Stimulated activated CD4-positive, alpha-beta T cell treated with anti-CD3 and anti-CD28 coated beads, Interleukin-2, amount 100 ng/mL, for 24 hours (primary cell): ENCODE measurements around the gene DLEU7.

Experiments
- DNase-seq, 2 donors: peaks; one replicate each; pipeline ENCODE4 v3.0.0-alpha.2; 2020

DLEU7 gene

GRCh38 chr13:50842251-50842989 is 1.1 kb downstream of the DLEU7 start:
- DNase-seq: no peak

- DNase-seq: no peak
Measured at GRCh38 chr13:50841786-50842185, 1.7 kb downstream of the DLEU7 start.

GRCh38 chr13:50840284-50840683 is 3.2 kb downstream of the DLEU7 start:
- no peak for DNase-seq

GRCh38 chr13:50839828-50840227 is 3.7 kb downstream of the DLEU7 start:
- DNase-seq: no peak

- no peak for DNase-seq
Measured at GRCh38 chr13:50838701-50839100, 4.8 kb downstream of the DLEU7 start.

- DNase-seq: no peak
Measured at GRCh38 chr13:50838031-50838430, 5.5 kb downstream of the DLEU7 start.

- DNase-seq: no peak
Measured at GRCh38 chr13:50831512-50831911, 12.0 kb downstream of the DLEU7 start.

- no peak for DNase-seq
Measured at GRCh38 chr13:50829896-50830295, 13.6 kb downstream of the DLEU7 start.

- DNase-seq: no peak
Measured at GRCh38 chr13:50829226-50829625, 14.3 kb downstream of the DLEU7 start.

GRCh38 chr13:50826035-50826434 is 17.5 kb downstream of the DLEU7 start:
- no peak for DNase-seq

- DNase-seq: no peak
Measured at GRCh38 chr13:50812242-50812641, 31.2 kb downstream of the DLEU7 start.

GRCh38 chr13:50810998-50811397 is 32.5 kb downstream of the DLEU7 start:
- DNase-seq: no peak

GRCh38 chr13:50810468-50810867 is 33.0 kb downstream of the DLEU7 start:
- DNase-seq: no peak

- DNase-seq: no peak
Measured at GRCh38 chr13:50809133-50810090, 34.1 kb downstream of the DLEU7 start.

GRCh38 chr13:50805805-50806204 is 37.7 kb downstream of the DLEU7 start:
- no peak for DNase-seq

- DNase-seq: peak; percentile 57 to 72
Measured at GRCh38 chr13:50801087-50801931, 42.2 kb downstream of the DLEU7 start.

GRCh38 chr13:50800091-50800739 is 43.3 kb downstream of the DLEU7 start:
- no peak for DNase-seq

- no peak for DNase-seq
Measured at GRCh38 chr13:50798923-50799322, 44.6 kb downstream of the DLEU7 start.

- no peak for DNase-seq
Measured at GRCh38 chr13:50797091-50797490, 46.4 kb downstream of the DLEU7 start.

GRCh38 chr13:50796463-50796862 is 47.0 kb downstream of the DLEU7 start:
- DNase-seq: no peak

- no peak for DNase-seq
Measured at GRCh38 chr13:50794226-50794625, 49.3 kb downstream of the DLEU7 start.

- DNase-seq: no peak
Measured at GRCh38 chr13:50793026-50793425, 50.5 kb downstream of the DLEU7 start.
